SU-DHL-6 (cell line): Measurements from ENCODE around the gene RRM1.

Source experiments
- H2AFZ ChIP-seq: fragments of 200-600 bp; sonication (generic); 2 replicates; pipeline ENCODE4 v1.6.1; 2014; ENCODE audit warnings: low read depth, mild to moderate bottlenecking, moderate library complexity, mixed read lengths, antibody characterized with exemption, low read length; ENCODE audit not compliant: severe bottlenecking
- H3F3A ChIP-seq: fragments of 200-600 bp; shearing (Covaris generic); 2 replicates; pipeline ENCODE4 v1.6.0; 2016; ENCODE audit warnings: antibody characterized with exemption, mild to moderate bottlenecking; ENCODE audit not compliant: insufficient read depth
- H3K27ac ChIP-seq: fragments of 200-600 bp; sonication (generic); 2 replicates; pipeline ENCODE4 v1.5.1; 2016; ENCODE audit warnings: low read depth, mild to moderate bottlenecking, low read length, moderate library complexity, mixed read lengths
- H3K27me3 ChIP-seq: fragments of 200-600 bp; sonication (generic), shearing (Covaris generic); 2 replicates; pipeline ENCODE4 v1.6.0; 2014; ENCODE audit warnings: mild to moderate bottlenecking, low read length
- H3K36me3 ChIP-seq: fragments of 200-600 bp; sonication (generic); 2 replicates; pipeline ENCODE4 v1.6.1; 2014; ENCODE audit warnings: mild to moderate bottlenecking, low read length, mixed read lengths
- H3K4me2 ChIP-seq: fragments of 300-600, 200-600 bp; shearing (Covaris generic), sonication (generic); 2 replicates; pipeline ENCODE4 v1.6.0; 2014; ENCODE audit warnings: low read length, low read depth, mild to moderate bottlenecking; ENCODE audit not compliant: poor library complexity, severe bottlenecking
- H3K4me3 ChIP-seq: fragments of 200-600 bp; sonication (generic); 2 replicates; pipeline ENCODE4 v1.5.1; 2014; ENCODE audit warnings: antibody characterized with exemption, low read length, mild to moderate bottlenecking, mixed read lengths; ENCODE audit not compliant: insufficient read depth, poor library complexity, severe bottlenecking
- H3K79me2 ChIP-seq: fragments of 200-600 bp; sonication (generic); 2 replicates; pipeline ENCODE4 v1.6.1; 2014; ENCODE audit warnings: mild to moderate bottlenecking, low read length, moderate library complexity; ENCODE audit not compliant: insufficient read depth
- H3K9ac ChIP-seq: fragments of 200-600 bp; sonication (generic); 2 replicates; pipeline ENCODE4 v1.7.0; 2014; ENCODE audit warnings: mild to moderate bottlenecking, low read length
- H3K9me2 ChIP-seq: fragments of 200-600 bp; sonication (generic); replicated peaks from 2 replicates; pipeline ENCODE4 v1.6.1; 2014; ENCODE audit warnings: low read length; ENCODE audit not compliant: insufficient read depth
- H3K9me3 ChIP-seq: fragments of 200-600 bp; sonication (generic); 2 replicates; pipeline ENCODE4 v1.6.1; 2014; ENCODE audit warnings: low read length, mixed read lengths; ENCODE audit not compliant: insufficient read depth
- H4K20me1 ChIP-seq: fragments of 200-600 bp; sonication (generic); 2 replicates; pipeline ENCODE4 v1.6.1; 2014; ENCODE audit warnings: low read depth, mild to moderate bottlenecking, antibody characterized with exemption, low read length, moderate library complexity, mixed read lengths
- CTCF ChIP-seq: fragments of 200-600 bp; sonication (generic); IDR thresholded peaks from one replicate; pipeline ENCODE4 v1.5.1; 2017; ENCODE audit warnings: antibody characterized with exemption, mild to moderate bottlenecking, low read length, moderate library complexity; ENCODE audit not compliant: insufficient read depth, poor library complexity, severe bottlenecking
- EZH2phosphoT487 ChIP-seq: fragments of 200-600 bp; sonication (generic), shearing (Covaris generic); conservative IDR thresholded peaks from 2 replicates; pipeline ENCODE4 v1.6.1; 2018; ENCODE audit warnings: mild to moderate bottlenecking, antibody characterized with exemption, low read length, moderate library complexity, mixed read lengths

The RRM1 gene

GRCh38 chr11:4111834-4112233 lies 17.2 kb downstream of the RRM1 start:
- no peak overlapping the region for H3K4me2 ChIP-seq
- no peak overlapping the region for H3K27ac ChIP-seq
- H2AFZ ChIP-seq, result no peak overlapping the region
- H3K4me3 ChIP-seq, result no peak overlapping the region
- H4K20me1 ChIP-seq, result peaks cover 16% of the 10 kb centered on the region
- TF ChIP-seq EZH2phosphoT487, result no peak
- TF ChIP-seq CTCF, result no peak
- no peaks in the 10 kb centered on the region for H3K27me3 ChIP-seq
- no peak overlapping the region for H3K9ac ChIP-seq
- no peaks in the 10 kb centered on the region for H3K9me2 ChIP-seq
- H3F3A ChIP-seq, result peaks cover 14% of the 10 kb centered on the region; the same call in 1 of the 2 replicates
- H3K79me2 ChIP-seq, result peaks cover 21% of the 10 kb centered on the region; the same call in 1 of the 2 replicates
- no peaks in the 10 kb centered on the region for H3K9me3 ChIP-seq
- peaks cover 65% of the 10 kb centered on the region for H3K36me3 ChIP-seq

GRCh38 chr11:4115128-4115527 lies 20.5 kb downstream of the RRM1 start:
- peaks cover 14% of the 10 kb centered on the region for H4K20me1 ChIP-seq
- TF ChIP-seq CTCF, result no peak
- no peak for TF ChIP-seq EZH2phosphoT487
- H3K9ac ChIP-seq, result no peak overlapping the region
- no peak overlapping the region for H3K4me3 ChIP-seq
- H3K36me3 ChIP-seq, result peaks cover 66% of the 10 kb centered on the region
- no peaks in the 10 kb centered on the region for H3K9me3 ChIP-seq
- H3F3A ChIP-seq, result peaks cover 10% of the 10 kb centered on the region; the same call in 1 of the 2 replicates
- H3K4me2 ChIP-seq, result no peak overlapping the region
- no peak overlapping the region for H3K27ac ChIP-seq
- no peak overlapping the region for H2AFZ ChIP-seq
- no peaks in the 10 kb centered on the region for H3K27me3 ChIP-seq
- H3K79me2 ChIP-seq, result 0 out of 2 replicates have a peak, but pooled peaks cover 7% of the 10 kb centered on the region
- H3K9me2 ChIP-seq, result no peaks in the 10 kb centered on the region

- Histone ChIP-seq H3K9me2 (no peaks in the 10 kb centered on the region), H3K4me2 (no peak overlapping the region), H3K36me3 (peaks cover 70% of the 10 kb centered on the region), H3F3A (peaks cover 10% of the 10 kb centered on the region; the same call in 1 of the 2 replicates), H2AFZ (no peak overlapping the region), H3K9ac (no peak overlapping the region), H3K9me3 (no peaks in the 10 kb centered on the region), H3K79me2 (0 out of 2 replicates have a peak, but pooled peaks cover 5% of the 10 kb centered on the region), H3K4me3 (no peak overlapping the region), H4K20me1 (peaks cover 14% of the 10 kb centered on the region), H3K27ac (no peak overlapping the region), H3K27me3 (no peaks in the 10 kb centered on the region)
- TF ChIP-seq EZH2phosphoT487 (no peak), CTCF (no peak)
Observed at GRCh38 chr11:4118107-4118506, 23.5 kb downstream of the RRM1 start.
